Measurements from ENCODE around the gene RNF150.
"Not testable (repeated sequence)": the region's sequence is repeated elsewhere in the genome, so short reads cannot be mapped to it uniquely, and the experiment has no call there.

Gene RNF150

GRCh38 chr4:140820520-140820919, 312.7 kb downstream of the RNF150 start:
- DNase-seq (ENCODE audit: low spot score): not testable (repeated sequence)

GRCh38 chr4:140819610-140820009, 313.7 kb downstream of the RNF150 start:
- no peak for DNase-seq (ENCODE audit: low spot score)

GRCh38 chr4:140818433-140818832, 314.8 kb downstream of the RNF150 start:
- DNase-seq (ENCODE audit: low spot score): no peak

GRCh38 chr4:140816806-140817510, 316.3 kb downstream of the RNF150 start:
- DNase-seq (ENCODE audit: low spot score): no peak

GRCh38 chr4:140813804-140814203, 319.5 kb downstream of the RNF150 start:
- no peak for DNase-seq (ENCODE audit: low spot score)

- DNase-seq (ENCODE audit: low spot score): no peak
These were observed 320.4 kb downstream of the RNF150 start for GRCh38 chr4:140812916-140813315.

GRCh38 chr4:140811429-140811828, 321.8 kb downstream of the RNF150 start:
- no peak for DNase-seq (ENCODE audit: low spot score)

GRCh38 chr4:140810591-140811169, 322.6 kb downstream of the RNF150 start:
- not testable (repeated sequence) for DNase-seq (ENCODE audit: low spot score)
